HepG2 (cell line): ENCODE data around the gene RASD1. TPM values are rescaled to one million over a fixed set of nuclear protein-coding genes. Genes with fewer than 3 reads are reported as not detected.

Source experiments
- CAMTA2 ChIP-seq: sonication (generic); formaldehyde crosslinking; IDR thresholded peaks from 2 replicates; pipeline ENCODE4 v1.4.0; 2020; ENCODE audit warnings: mild to moderate bottlenecking, missing genetic modification reagents, borderline replicate concordance
- DNMT1 ChIP-seq: sonication (generic); formaldehyde crosslinking; IDR thresholded peaks from 2 replicates; pipeline ENCODE4 v1.5.1; 2020; ENCODE audit warnings: mild to moderate bottlenecking, missing genetic modification reagents
- GPBP1L1 ChIP-seq: sonication (generic); formaldehyde crosslinking; IDR thresholded peaks from 2 replicates; pipeline ENCODE4 v1.5.0; 2020; ENCODE audit warnings: mild to moderate bottlenecking, missing genetic modification reagents
- NR0B2 ChIP-seq: sonication (generic); formaldehyde crosslinking; IDR thresholded peaks from 2 replicates; pipeline ENCODE4 v1.4.0; 2020; ENCODE audit warnings: mild to moderate bottlenecking, missing genetic modification reagents
- ZKSCAN5 ChIP-seq: sonication (generic); formaldehyde crosslinking; IDR thresholded peaks from 2 replicates; pipeline ENCODE4 v1.5.1; 2020; ENCODE audit warnings: mild to moderate bottlenecking, missing genetic modification reagents
- ZNF333 ChIP-seq: sonication (generic); formaldehyde crosslinking; IDR thresholded peaks from 2 replicates; pipeline ENCODE4 v1.4.0; 2020; ENCODE audit warnings: mild to moderate bottlenecking, missing genetic modification reagents, borderline replicate concordance
- ZNF503 ChIP-seq: sonication (generic); formaldehyde crosslinking; IDR thresholded peaks from 2 replicates; pipeline ENCODE4 v1.4.0; 2020; ENCODE audit warnings: missing genetic modification reagents
- ZNF543 ChIP-seq: sonication (generic); formaldehyde crosslinking; IDR thresholded peaks from 2 replicates; pipeline ENCODE4 v1.4.0; 2020; ENCODE audit warnings: mild to moderate bottlenecking, missing genetic modification reagents
- ZNF687 ChIP-seq: sonication (generic); formaldehyde crosslinking; IDR thresholded peaks from 2 replicates; pipeline ENCODE4 v1.5.1; 2020; ENCODE audit warnings: mild to moderate bottlenecking, missing genetic modification reagents, moderate library complexity
- ZNF75D ChIP-seq: sonication (generic); formaldehyde crosslinking; IDR thresholded peaks from 2 replicates; pipeline ENCODE4 v1.8.1; 2023; ENCODE audit warnings: missing genetic modification reagents, mild to moderate bottlenecking, borderline replicate concordance
- ZSCAN20 ChIP-seq: sonication (generic); formaldehyde crosslinking; IDR thresholded peaks from 2 replicates; pipeline ENCODE4 v1.4.0; 2020; ENCODE audit warnings: missing genetic modification reagents, mild to moderate bottlenecking, borderline replicate concordance
- polyA plus RNA-seq, 8 experiments: library from polyadenylated mRNA; depleted of rRNA in 3 of 8; stranded (reverse) in 7 of 8; unstranded in 1 of 8; fragments of >200 nt; fragmentation: Illumina TruSeq in 4 of 8; extraction: Trizol in 4 of 8; gene quantifications; 2 replicates each; pipeline versions ENCODE4 v1.2.1 to v1.2.3, GENCODE V29; 2011 to 2016; ENCODE audit warnings: low read depth in 4 of 8, missing spikeins in 1 of 8, mixed read lengths in 1 of 8; ENCODE audit not compliant: insufficient read depth in 1 of 8
- total RNA-seq, 5 experiments: library from RNA; depleted of rRNA; stranded (reverse); fragments of >200 nt; fragmentation: Illumina TruSeq; extraction: Trizol; gene quantifications; 2 replicates each; pipeline ENCODE4 v1.2.3, GENCODE V29; 2016; ENCODE audit warnings: low read depth in 1 of 5
- TF ChIP-seq, protein P1 (sequence below): sonication (generic); formaldehyde crosslinking; IDR thresholded peaks from 2 replicates; pipeline ENCODE4 v1.9.0; 2022; ENCODE audit warnings: low read depth, missing genetic modification reagents
- TF ChIP-seq, protein P2 (sequence below): sonication (generic); formaldehyde crosslinking; IDR thresholded peaks from 2 replicates; pipeline ENCODE4 v1.5.0; 2020; ENCODE audit warnings: missing genetic modification reagents
- TF ChIP-seq, protein P3 (sequence below): sonication (generic); formaldehyde crosslinking; IDR thresholded peaks from 2 replicates; pipeline ENCODE4 v1.5.1; 2020; ENCODE audit warnings: mild to moderate bottlenecking, missing genetic modification reagents, borderline replicate concordance

Gene RASD1
- total and polyA plus RNA-seq, 2 of the 13 experiments (the other 11 are each of a cell fraction or from before 2014, with no cell fraction given): 1.6 to 4.2 TPM

- TF ChIP-seq, protein P1, sequence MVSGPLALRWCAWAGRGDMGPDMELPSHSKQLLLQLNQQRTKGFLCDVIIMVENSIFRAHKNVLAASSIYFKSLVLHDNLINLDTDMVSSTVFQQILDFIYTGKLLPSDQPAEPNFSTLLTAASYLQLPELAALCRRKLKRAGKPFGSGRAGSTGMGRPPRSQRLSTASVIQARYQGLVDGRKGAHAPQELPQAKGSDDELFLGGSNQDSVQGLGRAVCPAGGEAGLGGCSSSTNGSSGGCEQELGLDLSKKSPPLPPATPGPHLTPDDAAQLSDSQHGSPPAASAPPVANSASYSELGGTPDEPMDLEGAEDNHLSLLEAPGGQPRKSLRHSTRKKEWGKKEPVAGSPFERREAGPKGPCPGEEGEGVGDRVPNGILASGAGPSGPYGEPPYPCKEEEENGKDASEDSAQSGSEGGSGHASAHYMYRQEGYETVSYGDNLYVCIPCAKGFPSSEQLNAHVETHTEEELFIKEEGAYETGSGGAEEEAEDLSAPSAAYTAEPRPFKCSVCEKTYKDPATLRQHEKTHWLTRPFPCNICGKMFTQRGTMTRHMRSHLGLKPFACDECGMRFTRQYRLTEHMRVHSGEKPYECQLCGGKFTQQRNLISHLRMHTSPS (CRISPR knock-in tag): peak; percentile 24; the same call in 1 of the 2 replicates
- peak; percentile 77; the same call in 1 of the 2 replicates for TF ChIP-seq ZSCAN20 (CRISPR knock-in tag)
- TF ChIP-seq, protein P2, sequence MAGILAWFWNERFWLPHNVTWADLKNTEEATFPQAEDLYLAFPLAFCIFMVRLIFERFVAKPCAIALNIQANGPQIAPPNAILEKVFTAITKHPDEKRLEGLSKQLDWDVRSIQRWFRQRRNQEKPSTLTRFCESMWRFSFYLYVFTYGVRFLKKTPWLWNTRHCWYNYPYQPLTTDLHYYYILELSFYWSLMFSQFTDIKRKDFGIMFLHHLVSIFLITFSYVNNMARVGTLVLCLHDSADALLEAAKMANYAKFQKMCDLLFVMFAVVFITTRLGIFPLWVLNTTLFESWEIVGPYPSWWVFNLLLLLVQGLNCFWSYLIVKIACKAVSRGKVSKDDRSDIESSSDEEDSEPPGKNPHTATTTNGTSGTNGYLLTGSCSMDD (CRISPR knock-in tag): no peak
- no peak for TF ChIP-seq ZNF687
- TF ChIP-seq NR0B2 (CRISPR knock-in tag): no peak
- TF ChIP-seq CAMTA2: no peak
- no peak for TF ChIP-seq DNMT1 (CRISPR knock-in tag)
- TF ChIP-seq ZNF503 (CRISPR knock-in tag): peak; percentile 100
- TF ChIP-seq, protein P3, sequence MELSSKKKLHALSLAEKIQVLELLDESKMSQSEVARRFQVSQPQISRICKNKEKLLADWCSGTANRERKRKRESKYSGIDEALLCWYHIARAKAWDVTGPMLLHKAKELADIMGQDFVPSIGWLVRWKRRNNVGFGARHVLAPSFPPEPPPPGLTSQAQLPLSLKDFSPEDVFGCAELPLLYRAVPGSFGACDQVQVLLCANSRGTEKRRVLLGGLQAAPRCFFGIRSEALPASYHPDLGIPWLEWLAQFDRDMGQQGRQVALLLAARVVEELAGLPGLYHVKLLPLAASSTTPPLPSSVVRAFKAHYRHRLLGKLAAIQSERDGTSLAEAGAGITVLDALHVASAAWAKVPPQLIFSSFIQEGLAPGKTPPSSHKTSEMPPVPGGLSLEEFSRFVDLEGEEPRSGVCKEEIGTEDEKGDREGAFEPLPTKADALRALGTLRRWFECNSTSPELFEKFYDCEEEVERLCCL (CRISPR knock-in tag): no peak
- no peak for TF ChIP-seq GPBP1L1
- TF ChIP-seq ZNF543: peak; percentile 70; the same call in 1 of the 2 replicates
- no peak for TF ChIP-seq ZNF333 (CRISPR knock-in tag)
- no peak for TF ChIP-seq ZNF75D (CRISPR knock-in tag)
- peak; percentile 72; the same call in 1 of the 2 replicates for TF ChIP-seq ZKSCAN5 (CRISPR knock-in tag)
These were observed 37.8 kb upstream of the RASD1 start (continued) for GRCh38 chr17:17533901-17534441.
